Measurements from ENCODE around the gene RAB7A. TPM values are rescaled to one million over a fixed set of nuclear protein-coding genes. Genes with fewer than 3 reads are reported as not detected.

RAB7A gene
- total and polyA plus RNA-seq, 2 experiments from 2014 or later: 71.3 to 255 TPM

GRCh38 chr3:128730471-128730870 lies 4.5 kb downstream of the RAB7A start:
- H3K27ac ChIP-seq: no peak overlapping the region
- H3K9ac ChIP-seq: no peak overlapping the region
- H3K4me2 ChIP-seq (ENCODE audit: unreplicated experiment): no peak overlapping the region
- H3K36me3 ChIP-seq (ENCODE audit: low read depth): no peaks in the 10 kb centered on the region
- in situ Hi-C loops (cut with MboI): no loop called here
- 92 to 94% methylated on average over 5 of the region's 5 CpGs for WGBS, 2 experiments (ENCODE audit: low coverage in 1 of 2, low lambda C conversion rate in 2 of 2, missing lambda C conversion rate in 2 of 2)
- H3K9me2 ChIP-seq (ENCODE audit: insufficient read depth): no peaks in the 10 kb centered on the region
- DNase-seq: no peak
- no peak overlapping the region for H3K4me3 ChIP-seq
- no peaks in the 10 kb centered on the region for H3K9me3 ChIP-seq (ENCODE audit: low read depth)
- peaks cover 46% of the 10 kb centered on the region for H3K4me1 ChIP-seq (ENCODE audit: insufficient read depth)
- H3F3A ChIP-seq (ENCODE audit: insufficient read depth): peaks cover 35% of the 10 kb centered on the region
- peaks cover 98% of the 10 kb centered on the region for H3K79me2 ChIP-seq (ENCODE audit: insufficient read depth)
- no peak for TF ChIP-seq EZH2phosphoT487 (IDR thresholded peaks at IDR 0.05; ENCODE audit: insufficient read depth, low read depth)
- TF ChIP-seq EZH2 (IDR thresholded peaks at IDR 0.05; ENCODE audit: insufficient read depth, poor library complexity, severe bottlenecking): no peak
- no peaks in the 10 kb centered on the region for H3K27me3 ChIP-seq (replicated peaks; ENCODE audit: insufficient read depth)
- peaks cover 72% of the 10 kb centered on the region for H4K20me1 ChIP-seq (ENCODE audit: insufficient read depth)
- no peak overlapping the region for H2AFZ ChIP-seq

- no peak overlapping the region for H3K9ac ChIP-seq
- H3K9me3 ChIP-seq (ENCODE audit: low read depth): no peaks in the 10 kb centered on the region
- in situ Hi-C loops (cut with MboI): no loop called here
- DNase-seq: no peak
- no peak overlapping the region for H3K27ac ChIP-seq
- H4K20me1 ChIP-seq (ENCODE audit: insufficient read depth): peaks cover 64% of the 10 kb centered on the region
- 92 to 94% methylated on average over 3 of the region's 3 CpGs for WGBS, 2 experiments (ENCODE audit: low coverage in 1 of 2, low lambda C conversion rate in 2 of 2, missing lambda C conversion rate in 2 of 2)
- H3K4me3 ChIP-seq: no peak overlapping the region
- H2AFZ ChIP-seq: no peak overlapping the region
- H3K9me2 ChIP-seq (ENCODE audit: insufficient read depth): no peaks in the 10 kb centered on the region
- H3K36me3 ChIP-seq (ENCODE audit: low read depth): no peaks in the 10 kb centered on the region; the same call in 1 of the 2 replicates
- peaks cover 100% of the 10 kb centered on the region for H3K79me2 ChIP-seq (ENCODE audit: insufficient read depth)
- no peak overlapping the region for H3K4me2 ChIP-seq (ENCODE audit: unreplicated experiment)
- peaks cover 31% of the 10 kb centered on the region for H3K4me1 ChIP-seq (ENCODE audit: insufficient read depth)
- TF ChIP-seq EZH2phosphoT487 (IDR thresholded peaks at IDR 0.05; ENCODE audit: insufficient read depth, low read depth): no peak
- no peak for TF ChIP-seq EZH2 (IDR thresholded peaks at IDR 0.05; ENCODE audit: insufficient read depth, poor library complexity, severe bottlenecking)
- H3F3A ChIP-seq (ENCODE audit: insufficient read depth): 0 out of 2 replicates have a peak, but pooled peaks cover 16% of the 10 kb centered on the region
- H3K27me3 ChIP-seq (replicated peaks; ENCODE audit: insufficient read depth): no peaks in the 10 kb centered on the region
Observed at GRCh38 chr3:128734523-128735189, 8.7 kb downstream of the RAB7A start.

- peaks cover 60% of the 10 kb centered on the region for H4K20me1 ChIP-seq (ENCODE audit: insufficient read depth)
- in situ Hi-C loops (cut with MboI): no loop called here
- H3K36me3 ChIP-seq (ENCODE audit: low read depth): no peaks in the 10 kb centered on the region; the same call in 1 of the 2 replicates
Observed at GRCh38 chr3:128735287-128735686, 9.3 kb downstream of the RAB7A start.

GRCh38 chr3:128735884-128736283 lies 9.9 kb downstream of the RAB7A start:
- Histone ChIP-seq H3K9me2 (ENCODE audit: insufficient read depth) (no peaks in the 10 kb centered on the region), H4K20me1 (ENCODE audit: insufficient read depth) (peaks cover 54% of the 10 kb centered on the region), H3K4me1 (ENCODE audit: insufficient read depth) (peaks cover 24% of the 10 kb centered on the region), H3F3A (ENCODE audit: insufficient read depth) (0 out of 2 replicates have a peak, but pooled peaks cover 12% of the 10 kb centered on the region), H3K79me2 (ENCODE audit: insufficient read depth) (peaks cover 100% of the 10 kb centered on the region), H3K9me3 (ENCODE audit: low read depth) (no peaks in the 10 kb centered on the region), H3K27ac (no peak overlapping the region), H3K27me3 (replicated peaks; ENCODE audit: insufficient read depth) (no peaks in the 10 kb centered on the region), H3K36me3 (ENCODE audit: low read depth) (no peaks in the 10 kb centered on the region; the same call in 1 of the 2 replicates), H3K4me3 (no peak overlapping the region), H3K4me2 (ENCODE audit: unreplicated experiment) (no peak overlapping the region), H2AFZ (no peak overlapping the region), H3K9ac (no peak overlapping the region)
- DNase-seq: no peak
- TF ChIP-seq EZH2phosphoT487 (IDR thresholded peaks at IDR 0.05; ENCODE audit: insufficient read depth, low read depth) (no peak), EZH2 (IDR thresholded peaks at IDR 0.05; ENCODE audit: insufficient read depth, poor library complexity, severe bottlenecking) (no peak)
- in situ Hi-C loops (cut with MboI): no loop called here
- 72 to 78% methylated on average over 2 of the region's 2 CpGs for WGBS, 2 experiments (ENCODE audit: low coverage in 1 of 2, low lambda C conversion rate in 2 of 2, missing lambda C conversion rate in 2 of 2)

More at GRCh38 chr3:128735287-128735686, 9.3 kb downstream of the RAB7A start:
- peaks cover 27% of the 10 kb centered on the region for H3K4me1 ChIP-seq (ENCODE audit: insufficient read depth)
- no peak overlapping the region for H3K4me3 ChIP-seq
- TF ChIP-seq EZH2 (IDR thresholded peaks at IDR 0.05; ENCODE audit: insufficient read depth, poor library complexity, severe bottlenecking) (no peak), EZH2phosphoT487 (IDR thresholded peaks at IDR 0.05; ENCODE audit: insufficient read depth, low read depth) (no peak)
- no peak overlapping the region for H2AFZ ChIP-seq
- no peak overlapping the region for H3K27ac ChIP-seq
- peaks cover 100% of the 10 kb centered on the region for H3K79me2 ChIP-seq (ENCODE audit: insufficient read depth)
- no peak overlapping the region for H3K4me2 ChIP-seq (ENCODE audit: unreplicated experiment)
- H3F3A ChIP-seq (ENCODE audit: insufficient read depth): 0 out of 2 replicates have a peak, but pooled peaks cover 12% of the 10 kb centered on the region
- no peaks in the 10 kb centered on the region for H3K9me3 ChIP-seq (ENCODE audit: low read depth)
- H3K27me3 ChIP-seq (replicated peaks; ENCODE audit: insufficient read depth): no peaks in the 10 kb centered on the region
- DNase-seq: no peak
- no peaks in the 10 kb centered on the region for H3K9me2 ChIP-seq (ENCODE audit: insufficient read depth)
- H3K9ac ChIP-seq: no peak overlapping the region
